ENCODE results near the gene SDK1.
"Not testable (repeated sequence)": the region's sequence is repeated elsewhere in the genome, so short reads cannot be mapped to it uniquely, and the experiment has no call there.

Gene SDK1

DNA sequence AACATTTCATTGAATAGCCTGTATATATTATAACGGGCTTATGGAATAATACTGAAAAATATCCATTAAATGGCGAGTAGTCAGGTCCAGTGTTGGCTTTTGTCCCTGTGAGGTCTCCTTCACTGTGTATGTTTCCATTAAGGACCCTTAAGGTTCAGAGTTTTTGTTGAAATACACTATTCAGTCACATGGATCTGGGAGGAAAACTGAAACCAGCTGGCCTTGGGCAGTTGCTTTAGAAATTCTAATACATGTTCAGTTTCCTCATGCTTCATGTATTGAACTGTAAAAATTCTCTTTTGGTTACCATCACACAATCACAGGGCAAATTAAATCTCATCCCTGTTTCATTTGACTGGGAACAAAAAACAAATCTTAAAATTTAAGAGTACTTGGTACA, 447.3 kb downstream of the SDK1 start:
- no peak for DNase-seq

DNA sequence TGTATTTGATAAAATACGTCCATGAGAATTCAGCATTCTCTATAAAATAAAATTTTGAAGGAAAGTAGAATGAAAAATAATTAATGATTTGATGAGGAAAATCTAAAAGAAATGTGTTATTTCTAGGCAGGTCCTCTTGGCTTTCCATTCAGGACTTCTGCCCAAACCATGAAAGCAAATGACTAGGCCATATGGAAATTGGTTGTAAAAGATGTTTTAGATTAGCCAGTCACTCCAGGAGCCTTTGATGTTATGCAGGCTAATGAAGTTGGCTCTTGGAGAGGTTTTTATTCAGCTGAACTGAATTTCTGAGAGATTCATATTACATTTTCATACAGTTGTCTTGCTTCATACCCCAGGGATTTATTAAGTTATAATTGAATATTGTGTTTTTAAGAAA, 452.8 kb downstream of the SDK1 start:
- no peak for DNase-seq

- DNase-seq = no peak
These were observed 453.7 kb downstream of the SDK1 start for GRCh38 chr7:3754493-3755341.

DNA sequence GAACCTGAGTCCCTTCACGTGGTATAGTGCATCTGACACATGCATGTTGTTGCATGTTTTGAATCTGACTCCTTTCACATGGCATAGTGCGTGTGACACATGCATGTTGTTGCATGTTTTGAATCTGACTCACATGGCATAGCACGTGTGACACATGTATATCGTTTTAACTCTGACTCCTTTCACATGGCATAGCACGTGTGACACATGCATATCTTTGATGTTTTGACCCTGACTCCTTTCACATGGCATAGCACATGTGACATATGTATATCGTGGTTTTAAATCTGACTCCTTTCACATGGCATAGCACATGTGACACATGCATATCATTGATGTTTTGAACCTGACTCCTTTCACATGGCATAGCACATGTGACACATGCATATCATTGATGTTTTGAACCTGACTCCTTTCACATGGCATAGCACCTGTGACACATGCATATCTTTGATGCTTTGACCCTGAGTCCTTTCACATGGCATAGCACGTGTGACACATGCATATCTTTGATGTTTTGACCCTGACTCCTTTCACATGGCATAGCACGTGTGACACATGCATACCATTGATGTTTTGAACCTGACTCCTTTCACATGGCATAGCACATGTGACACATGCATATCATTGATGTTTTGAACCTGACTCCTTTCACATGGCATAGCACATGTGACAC, 454.9 kb downstream of the SDK1 start:
- DNase-seq = not testable (repeated sequence)

DNA sequence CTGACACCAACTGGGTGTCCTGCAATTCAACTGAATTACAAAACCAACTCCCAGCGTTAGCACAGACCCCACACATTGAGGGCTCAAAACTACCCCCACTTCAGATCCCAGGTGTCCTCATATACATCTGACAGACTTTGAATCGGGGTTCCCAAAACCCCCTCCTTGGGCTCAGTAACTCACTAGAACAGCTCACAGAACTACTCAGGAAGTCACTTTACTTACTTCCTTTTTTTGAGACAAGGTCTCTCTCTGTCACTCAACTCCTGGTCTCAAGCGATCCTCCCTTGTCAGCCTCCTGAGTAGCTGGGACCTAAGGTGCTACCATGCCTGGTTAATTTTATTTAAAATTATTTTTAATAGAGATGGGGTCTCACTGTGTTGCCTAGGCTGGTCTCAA, 456.0 kb downstream of the SDK1 start:
- DNase-seq = no peak

DNA sequence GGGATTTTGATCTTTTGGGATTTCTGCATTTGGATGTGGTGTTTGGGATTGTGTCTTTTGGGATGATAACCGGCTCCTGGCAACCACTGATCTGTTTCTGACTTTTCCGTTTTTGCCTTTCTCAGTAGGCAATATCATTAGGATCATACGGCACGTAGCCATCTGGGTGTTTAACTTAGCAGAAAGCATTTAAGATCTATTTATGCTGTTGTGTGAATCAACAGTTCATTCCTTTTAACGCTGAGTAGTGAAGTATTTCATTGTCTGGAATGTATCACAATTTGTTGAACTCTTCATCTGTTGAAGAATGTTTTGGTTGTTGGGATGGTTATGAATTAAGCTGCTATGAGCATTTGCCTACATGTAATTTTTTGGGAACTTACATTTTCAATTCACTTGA, 459.6 kb downstream of the SDK1 start:
- no peak for DNase-seq

DNA sequence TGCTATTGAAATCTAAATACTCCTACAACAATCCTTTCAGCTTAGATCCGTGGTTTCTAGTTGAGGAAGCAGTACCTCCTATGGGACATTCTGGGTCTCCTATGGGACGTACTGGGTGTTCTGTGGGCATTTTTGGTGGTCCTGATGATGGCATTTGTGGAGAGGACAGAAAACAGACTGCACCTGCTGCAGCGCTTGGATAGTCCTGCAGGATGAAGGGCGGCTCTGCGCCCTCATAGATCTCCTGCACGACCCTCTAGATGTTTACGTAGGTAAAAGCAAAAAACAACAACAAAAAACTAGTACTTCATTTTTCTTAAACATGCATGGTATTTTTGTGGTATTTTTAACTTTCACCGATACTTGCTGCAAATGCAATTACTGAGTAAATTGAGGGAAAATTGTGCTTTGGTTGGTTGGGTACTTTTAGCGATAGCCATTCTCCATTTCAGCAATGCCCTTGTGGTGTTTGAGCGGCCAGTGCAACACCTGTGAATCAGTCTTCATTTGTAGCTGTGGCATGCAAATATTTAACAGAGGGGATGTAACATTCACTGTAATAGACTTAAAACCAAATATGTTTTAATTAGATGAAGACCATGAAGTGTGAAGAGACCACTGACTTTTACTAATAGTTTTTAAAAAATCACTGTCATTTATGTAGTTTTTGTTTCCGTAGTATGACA, 461.2 kb downstream of the SDK1 start:
- DNase-seq = no peak

DNA sequence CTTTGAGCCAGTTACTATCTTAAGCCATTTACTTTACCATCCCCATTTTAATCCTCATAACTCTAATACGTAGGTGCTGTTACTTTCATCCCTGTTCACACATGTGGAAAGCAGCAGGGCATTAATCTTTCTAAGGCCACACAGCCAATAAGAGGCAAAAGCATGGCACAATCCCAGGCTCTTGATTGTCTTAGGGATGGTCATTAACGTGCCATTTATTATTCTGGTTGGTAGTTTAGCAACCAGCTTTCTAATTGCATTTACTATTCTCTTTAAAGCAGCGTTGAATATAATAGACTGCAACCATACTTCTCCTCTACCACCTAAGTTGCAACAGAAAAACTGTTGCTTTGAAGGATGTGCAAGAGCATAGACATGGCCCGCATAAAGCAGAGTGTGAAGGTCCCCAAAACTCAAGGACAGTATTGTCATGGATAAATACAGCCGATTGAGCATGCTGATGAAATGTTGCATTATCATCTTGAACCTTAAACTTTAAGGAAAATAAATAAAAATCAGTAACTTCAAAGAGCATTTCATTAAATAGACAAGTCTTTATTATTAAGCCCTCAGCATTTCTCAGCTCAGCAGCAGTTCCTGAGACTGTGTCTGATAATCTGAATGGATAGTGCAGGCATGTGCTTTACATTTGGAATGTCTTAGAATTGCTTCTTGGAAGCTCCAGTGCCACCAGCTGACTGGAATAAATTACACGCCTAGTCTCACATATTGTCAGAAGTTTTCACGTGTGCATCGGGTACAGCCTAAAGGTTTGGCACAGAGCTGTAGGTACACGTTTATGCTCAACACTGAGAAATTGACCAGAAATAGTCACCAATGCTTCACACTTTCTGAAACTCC, 467.1 kb downstream of the SDK1 start:
- DNase-seq = no peak

GRCh38 chr7:3771906-3772305, 470.9 kb downstream of the SDK1 start:
- no peak for DNase-seq

DNA sequence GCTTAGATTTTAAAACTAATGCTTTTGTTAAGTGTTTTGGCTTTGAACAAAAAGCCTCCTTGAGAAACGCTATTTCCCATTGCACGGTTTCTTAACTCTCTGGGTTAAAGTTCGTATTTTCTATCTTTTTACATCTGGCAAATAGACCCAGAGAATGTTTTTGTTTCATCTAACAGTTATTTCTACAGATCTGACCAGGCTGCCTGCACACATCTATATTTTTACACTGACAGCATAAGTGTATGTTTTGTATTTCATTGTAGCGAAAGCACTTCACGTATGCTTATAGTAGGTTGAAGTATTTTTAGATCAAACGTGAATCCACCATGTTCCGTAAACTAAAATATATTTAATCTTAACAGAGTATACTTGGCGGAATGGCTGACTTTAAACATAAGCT, 477.3 kb downstream of the SDK1 start:
- DNase-seq = no peak

DNA sequence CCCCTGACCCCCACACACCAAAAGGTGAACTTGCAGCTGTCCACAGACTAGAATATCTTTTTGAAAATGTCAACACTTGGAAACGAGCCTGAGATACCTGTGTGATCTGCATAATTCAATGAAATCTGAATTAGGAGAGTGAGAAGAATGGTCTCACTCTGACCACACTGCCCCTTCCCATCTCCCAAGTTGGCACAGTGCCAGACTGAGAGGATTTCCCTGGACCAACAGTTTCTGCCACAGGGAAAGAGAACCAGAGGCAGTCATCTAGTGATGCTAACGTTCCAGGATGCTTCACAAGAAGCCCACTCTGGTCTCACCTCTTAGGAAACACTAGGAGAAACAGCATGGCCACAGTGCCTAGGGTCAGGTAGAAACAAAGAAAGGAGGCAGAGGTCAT, 479.0 kb downstream of the SDK1 start:
- DNase-seq = no peak

GRCh38 chr7:3780525-3780924, 479.5 kb downstream of the SDK1 start:
- DNase-seq = no peak

DNA sequence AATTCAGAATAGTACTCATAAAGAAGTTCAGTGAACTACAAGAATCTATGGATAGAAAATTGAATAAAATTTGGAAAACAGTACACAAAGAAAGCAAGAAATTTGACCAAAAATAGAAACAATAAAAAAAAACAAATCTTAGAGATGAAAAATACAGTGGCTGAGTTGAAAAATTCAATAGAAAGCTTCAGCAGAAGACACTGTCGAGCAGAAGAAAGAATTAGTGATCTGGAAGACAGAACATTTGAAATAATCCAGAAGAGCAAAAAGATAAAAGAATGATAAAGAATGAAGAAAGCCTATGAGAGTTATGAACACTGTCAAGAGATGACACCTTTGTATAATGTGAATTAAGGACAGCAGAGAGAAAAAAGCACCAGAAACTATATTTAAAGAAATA, 480.6 kb downstream of the SDK1 start:
- no peak for DNase-seq

DNA sequence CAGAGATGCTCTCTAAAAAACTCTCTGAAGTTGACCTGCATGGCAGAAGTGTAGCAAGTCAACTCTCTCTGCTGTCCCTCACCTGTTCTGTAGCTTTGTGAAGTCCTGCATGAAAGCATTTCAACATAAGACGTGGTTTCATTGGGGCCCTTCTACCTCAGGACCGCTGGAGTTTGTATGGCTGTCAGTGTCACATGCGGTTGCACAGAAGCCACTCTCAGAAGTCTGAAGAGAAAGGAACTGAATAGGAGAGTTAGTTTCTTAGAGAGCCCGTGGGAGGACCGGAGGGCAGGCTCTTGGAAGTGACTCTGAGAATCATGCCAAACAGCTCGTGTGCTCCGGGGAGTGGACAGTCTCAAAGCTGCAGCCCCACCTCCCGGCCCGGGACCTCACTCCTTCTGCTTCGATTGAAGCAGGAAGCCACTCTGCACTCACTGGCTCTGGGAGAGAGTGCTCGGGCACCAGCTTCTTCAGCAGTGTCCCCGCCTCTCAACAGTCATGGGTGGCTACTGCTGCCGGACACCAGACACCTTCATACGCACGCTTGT, 486.7 kb downstream of the SDK1 start:
- no peak for DNase-seq

- DNase-seq = no peak
These were observed 489.8 kb downstream of the SDK1 start for GRCh38 chr7:3790803-3791202.

- no peak for DNase-seq
These were observed 490.3 kb downstream of the SDK1 start for GRCh38 chr7:3791327-3791726.

GRCh38 chr7:3795141-3795540, 494.1 kb downstream of the SDK1 start:
- DNase-seq = no peak

- DNase-seq = no peak
These were observed 494.7 kb downstream of the SDK1 start for GRCh38 chr7:3795781-3796180.

DNA sequence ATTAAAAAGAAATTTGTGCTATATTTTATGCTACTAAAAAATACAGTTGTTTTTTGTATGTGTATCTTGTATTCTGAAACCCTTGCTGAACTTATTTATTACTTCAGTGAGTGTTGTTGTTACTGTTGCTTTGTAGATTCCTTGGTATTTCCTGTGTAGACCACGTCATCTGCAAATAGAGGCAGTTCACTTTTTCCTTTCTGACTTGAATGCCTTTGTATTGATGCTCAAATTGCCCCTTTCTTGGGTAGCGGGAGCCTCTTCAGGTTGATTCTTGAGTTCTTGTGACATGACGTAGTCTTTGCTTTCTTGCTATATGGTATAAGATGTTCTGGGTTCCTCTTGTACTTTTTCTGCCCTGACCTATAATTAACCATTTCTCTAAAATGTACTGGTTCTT, 504.1 kb downstream of the SDK1 start:
- no peak for DNase-seq

GRCh38 chr7:3806516-3806915, 505.5 kb downstream of the SDK1 start:
- no peak for DNase-seq

GRCh38 chr7:3807824-3808223, 506.8 kb downstream of the SDK1 start:
- DNase-seq = no peak

GRCh38 chr7:3821488-3821887, 520.4 kb downstream of the SDK1 start:
- no peak for DNase-seq

GRCh38 chr7:3825491-3825890, 524.4 kb downstream of the SDK1 start:
- DNase-seq = no peak
